Panc1 (cell line): ENCODE measurements around the gene CALML4. TPM values are rescaled to one million over a fixed set of nuclear protein-coding genes. Genes with fewer than 3 reads are reported as not detected.

Experiments used
- ATAC-seq: fragments of 200-7000 bp; cut with Tn5 transposase; 2 replicates; pipeline ENCODE4 v1.9.1; 2020; ENCODE audit warnings: mild to moderate bottlenecking, moderate library complexity
- BruUV-seq: library from RNA; stranded (reverse); fragments of 400-500 nt; replicated peaks from 2 replicates; lab custom pipeline; 2021; lab: Mats Ljungman, UMichigan
- CTCF ChIA-PET: fragments of 300-600 bp; sonication (Branson Sonifier 250); formaldehyde crosslinking; loops from one replicate; lab custom pipeline; 2022; ENCODE audit warnings: antibody characterized with exemption; lab: Charles Lee
- POLR2A ChIA-PET: fragments of 300-600 bp; sonication (Branson Sonifier 250); formaldehyde crosslinking; loops from one replicate; lab custom pipeline; 2022; ENCODE audit warnings: antibody characterized with exemption; lab: Charles Lee
- DNase-seq: peaks from one replicate; pipeline ENCODE4 v3.0.0-alpha.2; 2010; ENCODE audit warnings: low read depth, low spot score
- H3K27ac ChIP-seq: 2 replicates; pipeline ENCODE4 v1.5.1; 2011; ENCODE audit warnings: mild to moderate bottlenecking, low read length, inconsistent platforms
- H3K27me3 ChIP-seq: fragments of 200-500 bp; sonication (Bioruptor generic); 2 replicates; pipeline ENCODE4 v1.6.0; 2014; ENCODE audit warnings: low read length, inconsistent platforms; ENCODE audit not compliant: control insufficient read depth, insufficient read depth
- H3K36me3 ChIP-seq: fragments of 200-500 bp; sonication (Bioruptor generic); 2 replicates; pipeline ENCODE4 v1.5.1; 2014; ENCODE audit warnings: inconsistent platforms, mild to moderate bottlenecking, low read length, moderate library complexity; ENCODE audit not compliant: control insufficient read depth, insufficient read depth
- H3K4me1 ChIP-seq: 2 replicates; pipeline ENCODE4 v1.5.1; 2011; ENCODE audit warnings: inconsistent platforms, mild to moderate bottlenecking, low read length, moderate library complexity; ENCODE audit not compliant: control insufficient read depth, insufficient read depth
- H3K4me3 ChIP-seq, 2 experiments: 2 replicates each; pipeline ENCODE4 v1.5.1; 2011 to 2012; ENCODE audit warnings: low read depth in 2 of 2, low read length in 2 of 2, mild to moderate bottlenecking in 2 of 2, inconsistent platforms in 1 of 2, moderate library complexity in 1 of 2
- H3K9me3 ChIP-seq: fragments of 200-500 bp; sonication (Bioruptor generic); 2 replicates; pipeline ENCODE4 v1.5.1; 2014; ENCODE audit warnings: low read depth, mild to moderate bottlenecking, inconsistent platforms, low read length, moderate library complexity; ENCODE audit not compliant: control insufficient read depth, insufficient read depth
- POLR2AphosphoS5 ChIP-seq: IDR thresholded peaks from 2 replicates; pipeline ENCODE4 v1.6.1; 2012; ENCODE audit warnings: mild to moderate bottlenecking, low read depth, low read length, moderate library complexity
- SIN3A ChIP-seq: IDR thresholded peaks from 2 replicates; pipeline ENCODE4 v1.6.1; 2012; ENCODE audit warnings: low read depth, mild to moderate bottlenecking, low read length, moderate library complexity, borderline replicate concordance; ENCODE audit not compliant: insufficient read depth
- TCF7L2 ChIP-seq: IDR thresholded peaks from 2 replicates; pipeline ENCODE4 v1.6.1; 2011; ENCODE audit warnings: mild to moderate bottlenecking, low read depth, low read length, inconsistent platforms
- in situ Hi-C: cut with HindIII; loops from 2 replicates; pipeline ENCODE4 v1.10.0; 2016; ENCODE audit warnings: low sequenced_read_pairs, low pct_unique_long_range_greater_than_20kb
- intact Hi-C: fragments of 100-400 bp; cut with micrococcal nuclease; formaldehyde crosslinking; loops from one replicate; pipeline ENCODE4 v1.10.0; 2022; ENCODE audit not compliant: unreplicated experiment
- total RNA-seq: library from RNA; stranded (reverse); gene quantifications from one replicate; pipeline ENCODE4 v1.2.1, GENCODE V29; 2021; ENCODE audit not compliant: unreplicated experiment
- TF ChIP-seq, protein P1 (sequence below), 2 experiments: IDR thresholded peaks; 2 replicates each; pipeline ENCODE4 v1.6.1; 2011 to 2012; ENCODE audit warnings: low read depth in 2 of 2, control low read depth in 1 of 2, low read length in 1 of 2, mild to moderate bottlenecking in 1 of 2, moderate library complexity in 1 of 2; ENCODE audit not compliant: insufficient read depth in 1 of 2
- TF ChIP-seq, protein P2 (sequence below): fragments of 450-650 bp; IDR thresholded peaks from 2 replicates; pipeline ENCODE4 v1.5.1; 2017; ENCODE audit warnings: mild to moderate bottlenecking

CALML4 gene
- total RNA-seq, 1 experiment from 2014 or later, result 5.4 TPM

DNA sequence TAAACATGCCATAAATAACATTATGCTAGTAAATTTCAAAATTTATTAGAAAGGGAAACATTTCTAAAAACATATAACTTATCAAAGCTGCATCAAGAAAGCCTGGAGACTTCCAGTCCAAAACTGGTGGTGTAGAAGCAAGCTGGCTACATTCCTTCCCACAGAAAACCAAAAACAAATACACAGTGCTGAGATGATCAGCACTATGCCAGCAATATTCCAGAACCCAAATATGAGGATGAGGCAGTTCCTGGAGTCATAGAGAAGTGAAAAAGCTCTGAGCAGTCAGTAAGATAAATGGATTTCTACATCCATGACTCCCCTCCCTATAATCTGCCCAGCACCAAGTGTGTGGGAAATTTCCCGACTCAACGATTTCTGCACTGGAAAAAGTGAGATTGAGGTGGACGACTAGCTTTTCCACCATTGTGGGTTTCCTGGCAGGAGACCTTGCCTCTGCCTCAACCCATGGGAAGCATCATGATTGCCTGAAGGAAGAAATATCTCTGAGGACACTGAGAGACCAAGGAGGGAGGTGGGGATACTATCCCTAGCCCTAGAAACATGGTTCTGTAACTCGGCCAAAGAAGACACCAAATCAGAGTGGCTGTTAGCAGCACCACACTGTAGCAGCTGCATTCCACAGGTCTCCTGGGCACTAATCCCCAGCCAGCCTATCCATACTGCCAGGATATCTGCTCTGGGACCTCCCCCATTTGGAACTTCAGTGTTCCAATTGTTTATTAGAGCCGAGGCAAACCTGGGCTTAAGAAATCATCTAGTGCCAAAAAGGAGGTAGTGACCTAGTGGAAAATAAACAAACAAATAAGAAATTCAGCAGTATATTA lies 36.2 kb upstream of the CALML4 start:
- Histone ChIP-seq H3K27ac (no peak overlapping the region), H3K36me3 (no peaks in the 10 kb centered on the region), H3K9me3 (0 out of 2 replicates have a peak, but pooled peaks cover 4% of the 10 kb centered on the region), H3K4me1 (no peaks in the 10 kb centered on the region), H3K27me3 (no peaks in the 10 kb centered on the region), H3K4me3 (no peak overlapping the region)
- intact Hi-C loops (no loop called here), in situ Hi-C loops (no loop called here)
- no TSS peak for BruUV-seq
- ChIA-PET POLR2A (interaction anchor here (0.6 kb wide), 1 partner anchor 34 kb away, joined by 4 read pairs; no protein-coding TSS in a partner anchor), CTCF (no interaction called here)
- TF ChIP-seq TCF7L2 (no peak), SIN3A (no peak), POLR2AphosphoS5 (no peak)
- TF ChIP-seq, protein P1, sequence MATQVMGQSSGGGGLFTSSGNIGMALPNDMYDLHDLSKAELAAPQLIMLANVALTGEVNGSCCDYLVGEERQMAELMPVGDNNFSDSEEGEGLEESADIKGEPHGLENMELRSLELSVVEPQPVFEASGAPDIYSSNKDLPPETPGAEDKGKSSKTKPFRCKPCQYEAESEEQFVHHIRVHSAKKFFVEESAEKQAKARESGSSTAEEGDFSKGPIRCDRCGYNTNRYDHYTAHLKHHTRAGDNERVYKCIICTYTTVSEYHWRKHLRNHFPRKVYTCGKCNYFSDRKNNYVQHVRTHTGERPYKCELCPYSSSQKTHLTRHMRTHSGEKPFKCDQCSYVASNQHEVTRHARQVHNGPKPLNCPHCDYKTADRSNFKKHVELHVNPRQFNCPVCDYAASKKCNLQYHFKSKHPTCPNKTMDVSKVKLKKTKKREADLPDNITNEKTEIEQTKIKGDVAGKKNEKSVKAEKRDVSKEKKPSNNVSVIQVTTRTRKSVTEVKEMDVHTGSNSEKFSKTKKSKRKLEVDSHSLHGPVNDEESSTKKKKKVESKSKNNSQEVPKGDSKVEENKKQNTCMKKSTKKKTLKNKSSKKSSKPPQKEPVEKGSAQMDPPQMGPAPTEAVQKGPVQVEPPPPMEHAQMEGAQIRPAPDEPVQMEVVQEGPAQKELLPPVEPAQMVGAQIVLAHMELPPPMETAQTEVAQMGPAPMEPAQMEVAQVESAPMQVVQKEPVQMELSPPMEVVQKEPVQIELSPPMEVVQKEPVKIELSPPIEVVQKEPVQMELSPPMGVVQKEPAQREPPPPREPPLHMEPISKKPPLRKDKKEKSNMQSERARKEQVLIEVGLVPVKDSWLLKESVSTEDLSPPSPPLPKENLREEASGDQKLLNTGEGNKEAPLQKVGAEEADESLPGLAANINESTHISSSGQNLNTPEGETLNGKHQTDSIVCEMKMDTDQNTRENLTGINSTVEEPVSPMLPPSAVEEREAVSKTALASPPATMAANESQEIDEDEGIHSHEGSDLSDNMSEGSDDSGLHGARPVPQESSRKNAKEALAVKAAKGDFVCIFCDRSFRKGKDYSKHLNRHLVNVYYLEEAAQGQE (IDR thresholded peaks at IDR 0.05; ENCODE audit: insufficient read depth in 1 of 2, low read depth in 2 of 2, low read length in 1 of 2), result no peak
- TF ChIP-seq, protein P2, sequence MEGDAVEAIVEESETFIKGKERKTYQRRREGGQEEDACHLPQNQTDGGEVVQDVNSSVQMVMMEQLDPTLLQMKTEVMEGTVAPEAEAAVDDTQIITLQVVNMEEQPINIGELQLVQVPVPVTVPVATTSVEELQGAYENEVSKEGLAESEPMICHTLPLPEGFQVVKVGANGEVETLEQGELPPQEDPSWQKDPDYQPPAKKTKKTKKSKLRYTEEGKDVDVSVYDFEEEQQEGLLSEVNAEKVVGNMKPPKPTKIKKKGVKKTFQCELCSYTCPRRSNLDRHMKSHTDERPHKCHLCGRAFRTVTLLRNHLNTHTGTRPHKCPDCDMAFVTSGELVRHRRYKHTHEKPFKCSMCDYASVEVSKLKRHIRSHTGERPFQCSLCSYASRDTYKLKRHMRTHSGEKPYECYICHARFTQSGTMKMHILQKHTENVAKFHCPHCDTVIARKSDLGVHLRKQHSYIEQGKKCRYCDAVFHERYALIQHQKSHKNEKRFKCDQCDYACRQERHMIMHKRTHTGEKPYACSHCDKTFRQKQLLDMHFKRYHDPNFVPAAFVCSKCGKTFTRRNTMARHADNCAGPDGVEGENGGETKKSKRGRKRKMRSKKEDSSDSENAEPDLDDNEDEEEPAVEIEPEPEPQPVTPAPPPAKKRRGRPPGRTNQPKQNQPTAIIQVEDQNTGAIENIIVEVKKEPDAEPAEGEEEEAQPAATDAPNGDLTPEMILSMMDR, result no peak
- no peak for DNase-seq
- no peak for ATAC-seq

DNA sequence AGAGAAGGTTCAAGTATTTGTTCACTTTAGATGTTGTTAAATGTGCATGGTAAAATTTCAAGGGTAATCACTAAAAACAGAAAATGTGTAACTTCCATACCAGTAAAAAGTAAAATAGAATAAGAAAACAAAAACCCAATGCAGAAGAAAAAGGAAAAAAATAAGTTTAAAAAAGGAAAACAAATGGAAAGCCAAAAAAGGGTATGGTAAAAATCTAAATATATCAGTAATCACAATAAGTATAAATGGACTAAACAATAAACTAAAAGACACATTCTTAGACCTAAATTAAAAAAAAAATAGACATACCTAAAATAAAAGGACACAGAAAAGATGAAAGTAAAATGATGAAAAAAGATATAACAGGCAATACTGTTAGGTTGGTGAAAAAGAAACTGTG lies 33.9 kb upstream of the CALML4 start:
- Histone ChIP-seq H3K27me3 (no peaks in the 10 kb centered on the region), H3K4me1 (no peaks in the 10 kb centered on the region), H3K36me3 (no peaks in the 10 kb centered on the region), H3K27ac (no peak overlapping the region), H3K9me3 (0 out of 2 replicates have a peak, but pooled peaks cover under 1% of the 10 kb centered on the region), H3K4me3 (no peak overlapping the region)
- ATAC-seq, result no peak
- ChIA-PET CTCF (no interaction called here), POLR2A (no interaction called here)
- TF ChIP-seq TCF7L2 (no peak), SIN3A (no peak), POLR2AphosphoS5 (no peak)
- TF ChIP-seq, protein P1 (IDR thresholded peaks at IDR 0.05; ENCODE audit: insufficient read depth in 1 of 2, low read depth in 2 of 2, low read length in 1 of 2), result no peak
- TF ChIP-seq, protein P2, result no peak
- in situ Hi-C loops (no loop called here), intact Hi-C loops (no loop called here)
- DNase-seq, result no peak
- BruUV-seq, result no TSS peak
